NCI-H1436 (cell line): Measurements from ENCODE around the gene GOLGA8K.
"Not testable (repeated sequence)": the region's sequence is repeated elsewhere in the genome, so short reads cannot be mapped to it uniquely, and the experiment has no call there.

Experiments
- DNase-seq: peaks from one replicate; lab custom pipeline; 2025; lab: John Stamatoyannopoulos, UW

The GOLGA8K gene

GRCh38 chr15:32356909-32357308 lies 46.2 kb downstream of the GOLGA8K start:
- DNase-seq, result not testable (repeated sequence)

DNA sequence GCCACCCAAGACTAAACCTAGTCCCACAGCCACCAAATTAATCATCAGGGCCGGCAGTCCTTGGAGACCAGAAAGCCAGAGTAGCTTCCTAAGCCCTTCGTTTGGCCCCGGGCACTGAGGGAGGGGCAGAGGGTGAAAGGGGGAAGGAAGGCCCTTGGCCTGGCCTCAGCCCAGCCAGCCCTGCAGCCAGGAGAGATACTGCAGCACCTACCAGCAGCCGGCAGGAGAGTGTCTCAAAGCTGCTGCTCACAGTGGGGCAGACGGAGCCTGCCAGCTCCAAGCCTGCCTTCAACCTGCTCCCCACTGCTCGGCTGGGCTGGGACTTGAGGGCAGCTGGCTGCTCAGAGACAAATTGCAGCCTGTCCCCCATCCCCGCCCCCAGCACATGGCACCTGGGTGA lies 50.3 kb downstream of the GOLGA8K start:
- DNase-seq, result not testable (repeated sequence)

- not testable (repeated sequence) for DNase-seq
Observed at GRCh38 chr15:32350563-32351220, 52.4 kb downstream of the GOLGA8K start.

DNA sequence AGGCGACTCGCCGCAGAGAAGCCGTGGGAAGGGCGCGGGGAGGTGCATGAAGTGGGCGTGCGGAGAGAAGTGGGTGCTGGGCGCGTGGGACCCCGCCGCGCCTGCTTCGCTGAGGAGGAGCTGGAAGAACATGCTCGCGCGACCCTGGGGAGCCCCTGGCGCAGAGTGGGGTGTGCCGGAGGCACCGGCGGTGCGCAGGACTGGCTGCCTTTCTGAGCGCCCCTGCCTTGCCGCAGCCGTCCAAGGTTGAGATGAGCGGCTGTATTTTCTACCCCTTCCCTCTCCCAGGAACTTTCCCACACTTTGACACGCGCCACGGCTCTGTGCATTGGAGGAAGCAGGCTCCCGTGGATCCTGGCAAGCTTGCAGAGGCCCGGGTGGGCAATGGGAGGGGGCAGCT lies 56.1 kb downstream of the GOLGA8K start:
- not testable (repeated sequence) for DNase-seq

DNA sequence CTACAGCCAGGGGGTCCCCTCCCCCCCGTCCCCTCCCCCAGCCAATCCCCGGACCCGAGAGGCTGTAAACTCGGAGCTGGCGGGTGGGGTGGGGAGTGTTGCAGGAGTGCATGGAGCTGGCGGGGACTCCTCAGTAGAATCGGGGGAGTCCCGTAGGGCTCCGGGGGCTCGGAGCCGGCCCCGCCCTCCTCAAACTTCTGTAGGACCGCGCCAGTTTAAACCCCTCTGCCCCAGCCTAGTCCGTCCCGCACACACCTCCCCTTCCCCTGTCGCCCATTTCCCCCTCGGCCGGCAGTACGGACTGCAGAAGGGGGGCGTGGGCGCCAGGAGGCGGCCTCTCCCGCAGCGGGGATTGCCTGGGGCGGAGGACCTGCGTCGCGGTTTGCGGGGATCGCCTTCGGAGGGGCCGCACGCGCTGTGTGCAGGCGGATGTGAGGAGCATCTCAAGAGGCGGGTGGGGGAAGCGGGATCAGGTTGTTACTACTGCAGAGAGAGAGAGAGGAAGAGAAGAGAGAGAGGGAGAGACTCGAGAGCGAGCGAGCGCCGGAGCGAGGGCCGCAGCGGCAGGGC lies 57.0 kb downstream of the GOLGA8K start:
- DNase-seq, result not testable (repeated sequence)

GRCh38 chr15:32343921-32344320 lies 59.2 kb downstream of the GOLGA8K start:
- not testable (repeated sequence) for DNase-seq
